Measurements from ENCODE around the gene TTL.
"Not testable (repeated sequence)": the region's sequence is repeated elsewhere in the genome, so short reads cannot be mapped to it uniquely, and the experiment has no call there.

The TTL gene

GRCh38 chr2:112474844-112475486, 7.0 kb upstream of the TTL start:
- no peak for DNase-seq (ENCODE audit: low read depth)

- no peak for DNase-seq (ENCODE audit: low read depth)
Measured at GRCh38 chr2:112476434-112476833, 5.5 kb upstream of the TTL start.

DNA sequence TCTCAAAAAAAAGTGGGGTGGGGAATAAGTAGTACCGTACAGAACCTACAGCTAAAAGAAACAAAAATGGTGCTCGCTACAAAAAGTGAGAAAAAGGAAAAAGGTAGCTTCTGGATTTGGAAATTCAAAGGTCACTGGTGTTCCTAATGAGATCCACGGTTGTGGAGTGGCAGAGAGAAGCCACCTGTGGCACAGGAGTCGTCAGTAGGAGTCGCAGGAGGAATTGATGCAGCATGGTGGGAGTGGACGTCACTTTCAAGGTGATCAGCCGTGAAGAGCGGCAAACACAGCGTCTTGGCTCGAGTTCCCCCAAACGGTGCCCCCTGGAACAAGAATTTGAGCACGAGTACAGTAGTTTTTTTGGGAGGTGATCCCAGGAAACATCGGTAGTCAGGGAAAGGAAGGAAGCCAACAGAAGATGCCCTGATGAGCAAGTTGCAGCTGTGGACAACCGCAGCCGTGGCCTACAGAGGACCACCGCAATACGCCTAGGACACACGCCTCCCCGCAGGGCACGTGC, 1.4 kb upstream of the TTL start:
- DNase-seq (ENCODE audit: low read depth) = no peak

DNA sequence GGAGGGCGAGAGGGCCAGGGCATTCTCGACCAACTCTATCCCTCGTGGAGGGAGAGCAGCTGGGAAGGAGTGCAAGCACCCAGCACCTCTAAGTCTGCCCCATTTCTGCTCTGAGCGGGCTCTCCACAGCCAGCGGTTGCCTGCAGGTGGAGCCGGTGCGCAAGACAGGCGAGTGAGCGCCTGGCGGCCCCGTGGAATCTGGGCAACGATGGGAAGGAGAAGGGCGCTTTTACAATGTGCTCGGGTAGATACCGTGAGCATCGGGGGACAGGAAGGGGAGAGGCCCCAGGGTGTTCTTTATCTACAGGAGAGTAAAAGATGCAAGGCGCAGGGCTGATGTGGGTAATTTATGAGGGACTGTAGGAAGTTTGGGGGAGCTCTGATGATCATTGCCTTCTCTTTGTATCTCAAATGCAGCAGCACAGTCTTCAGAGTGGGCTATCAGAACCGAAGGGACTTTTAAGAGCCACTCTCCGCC, 867 bp upstream of the TTL start:
- DNase-seq (ENCODE audit: low read depth) = peak; percentile 87

DNA sequence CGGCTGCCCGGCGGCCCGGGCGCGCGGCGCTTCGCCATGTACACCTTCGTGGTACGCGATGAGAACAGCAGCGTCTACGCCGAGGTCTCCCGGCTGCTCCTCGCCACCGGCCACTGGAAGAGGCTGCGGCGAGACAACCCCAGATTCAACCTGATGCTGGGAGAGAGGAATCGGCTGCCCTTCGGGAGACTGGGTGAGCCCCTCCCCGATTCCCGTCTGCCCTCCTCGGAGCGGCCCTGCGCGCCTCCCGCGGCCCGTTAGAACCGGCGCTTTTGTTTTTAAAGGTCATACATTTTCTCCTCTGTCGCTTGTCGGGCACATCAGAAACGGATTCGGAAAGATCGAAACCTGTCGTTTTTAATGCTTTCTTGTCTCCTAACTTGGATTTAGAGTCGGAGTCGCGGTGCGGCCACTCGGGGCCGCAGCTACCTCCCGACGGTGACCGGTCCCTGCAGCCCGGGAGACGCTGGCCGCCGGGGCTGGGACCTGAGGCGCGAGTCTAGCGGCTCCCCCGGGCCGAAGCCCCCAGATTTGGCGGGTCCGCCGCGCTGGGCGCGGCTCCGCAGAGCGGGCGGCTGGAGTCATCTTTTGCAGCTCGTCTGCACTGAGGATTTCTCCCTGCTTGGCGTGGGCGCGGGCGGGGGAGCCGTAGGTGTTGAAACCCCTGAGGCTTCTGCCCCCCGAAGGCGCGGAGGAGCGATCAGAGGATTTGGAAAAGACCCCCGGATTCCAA, 519 bp downstream of the TTL start:
- peak; percentile 52 for DNase-seq (ENCODE audit: low read depth)

DNA sequence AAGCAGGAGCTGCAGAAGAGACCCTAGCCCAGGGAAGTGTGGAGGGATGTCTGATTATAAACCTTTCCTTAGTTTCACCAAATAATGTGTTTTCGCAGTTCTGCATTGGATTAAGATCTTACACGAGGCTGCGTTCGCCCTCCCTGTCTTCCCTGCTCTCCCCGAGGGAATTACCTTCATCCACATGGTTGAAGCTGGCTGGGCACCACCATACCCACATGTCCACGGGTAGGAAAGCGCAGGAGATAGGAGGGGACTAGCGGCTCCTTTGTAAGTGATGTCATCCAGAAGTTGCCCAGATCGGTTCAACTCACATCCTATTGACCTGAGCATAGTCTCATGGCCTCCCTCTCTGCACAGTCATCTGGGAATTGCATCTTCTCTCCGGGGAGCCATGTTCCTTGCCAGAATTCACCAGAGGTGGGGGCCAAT, 1.1 kb downstream of the TTL start:
- DNase-seq (ENCODE audit: low read depth) = peak; percentile 48

DNA sequence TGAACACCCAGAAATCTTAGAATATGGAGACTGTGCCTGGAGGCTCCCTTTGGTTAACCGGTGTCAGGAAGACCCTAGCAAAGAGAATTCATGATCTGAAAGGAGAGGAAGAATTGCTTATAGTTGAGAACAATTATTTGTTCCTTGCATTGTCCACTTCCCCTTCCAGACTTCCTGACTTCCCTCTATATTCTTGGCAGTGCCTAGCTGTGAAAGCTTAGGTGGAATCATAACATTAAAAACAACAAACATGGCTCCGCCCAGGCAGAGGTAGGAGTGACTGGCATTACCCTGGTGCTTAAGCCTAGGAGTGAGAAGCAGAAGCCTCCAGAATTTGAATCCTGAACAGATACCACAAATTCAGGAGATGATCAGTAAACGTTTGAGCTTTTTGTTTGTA, 1.9 kb downstream of the TTL start:
- DNase-seq (ENCODE audit: low read depth) = no peak

GRCh38 chr2:112485849-112486248, 3.9 kb downstream of the TTL start:
- DNase-seq (ENCODE audit: low read depth) = no peak

DNA sequence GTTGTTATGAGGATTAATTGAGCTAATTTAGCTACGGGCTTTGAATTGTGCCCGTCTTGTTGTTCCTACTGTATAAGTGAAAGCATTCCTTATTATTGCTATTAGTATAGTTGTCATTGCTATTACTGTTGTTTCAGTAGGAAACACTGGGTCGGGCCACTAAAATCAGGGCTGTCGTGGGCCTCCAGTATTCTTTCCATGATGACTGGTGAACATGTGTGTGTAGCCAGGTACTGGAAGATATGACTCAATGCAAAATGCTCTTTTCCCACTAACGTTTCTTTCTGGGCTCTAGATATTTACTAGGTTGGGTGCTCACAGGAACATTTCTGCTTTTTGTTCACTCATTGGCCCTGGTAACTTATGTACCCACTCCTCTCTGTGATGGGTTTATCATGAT, 4.9 kb downstream of the TTL start:
- DNase-seq (ENCODE audit: low read depth) = no peak

DNA sequence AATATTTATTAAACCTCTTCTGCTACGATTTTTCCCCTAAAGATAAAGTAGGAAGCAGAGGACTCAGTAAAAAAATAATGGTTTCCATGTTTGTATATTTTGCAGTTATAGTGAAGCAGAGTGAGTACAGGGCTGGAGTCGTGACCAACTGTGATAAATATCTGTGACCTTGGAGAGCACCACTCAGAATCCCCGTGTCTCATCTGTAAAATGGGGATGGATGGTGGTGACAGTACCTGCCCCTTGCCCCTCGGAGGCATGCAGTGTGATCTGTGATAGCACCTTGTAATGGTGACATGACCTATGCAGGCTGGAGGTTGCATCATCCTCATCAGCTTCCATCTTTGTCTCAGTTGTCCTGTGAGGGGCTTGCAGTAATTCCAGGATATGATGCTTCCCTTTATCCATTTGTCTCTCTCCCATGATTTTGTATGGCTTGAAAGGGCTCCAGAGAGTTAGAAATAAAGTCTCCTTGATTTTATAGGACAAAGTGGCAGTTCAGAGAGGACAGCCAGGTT, 5.5 kb downstream of the TTL start:
- no peak for DNase-seq (ENCODE audit: low read depth)

DNA sequence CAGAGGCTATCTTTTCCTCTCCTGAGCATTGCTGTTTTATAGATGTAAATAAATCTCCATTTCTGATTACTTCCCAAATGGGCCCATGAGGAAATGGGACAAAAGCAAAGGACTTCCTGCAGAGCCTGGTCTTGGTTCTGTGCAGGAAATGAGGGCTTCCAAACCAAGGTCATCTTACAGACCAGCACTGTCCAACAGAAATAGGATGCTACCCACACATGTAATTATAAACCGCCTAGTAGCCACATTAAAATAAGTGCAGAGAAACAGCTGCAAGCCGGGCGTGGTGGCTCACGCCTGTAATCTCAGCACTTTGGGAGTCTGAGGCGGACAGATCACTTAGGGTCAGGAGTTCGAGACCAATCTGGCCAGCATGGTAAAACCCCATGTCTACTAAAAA, 6.2 kb downstream of the TTL start:
- no peak for DNase-seq (ENCODE audit: low read depth)

DNA sequence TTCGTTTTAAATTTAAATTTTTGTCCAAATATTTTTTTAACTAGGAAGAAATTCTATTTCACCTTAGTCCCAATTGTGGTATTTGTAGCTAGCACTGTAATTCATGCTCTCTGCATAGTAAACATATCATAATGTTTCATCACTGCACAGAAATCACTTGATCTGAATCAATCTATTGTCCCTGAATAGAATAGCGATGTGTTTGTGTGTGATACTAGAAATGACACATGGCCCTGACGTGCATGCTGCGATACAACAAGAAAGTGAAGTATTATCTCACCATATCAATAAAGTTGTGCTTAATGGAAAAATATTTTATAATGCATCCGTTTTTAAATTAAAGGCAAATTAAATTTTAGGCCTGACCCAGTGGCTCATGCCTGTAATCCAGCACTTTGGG, 10.0 kb downstream of the TTL start:
- no peak for DNase-seq (ENCODE audit: low read depth)

DNA sequence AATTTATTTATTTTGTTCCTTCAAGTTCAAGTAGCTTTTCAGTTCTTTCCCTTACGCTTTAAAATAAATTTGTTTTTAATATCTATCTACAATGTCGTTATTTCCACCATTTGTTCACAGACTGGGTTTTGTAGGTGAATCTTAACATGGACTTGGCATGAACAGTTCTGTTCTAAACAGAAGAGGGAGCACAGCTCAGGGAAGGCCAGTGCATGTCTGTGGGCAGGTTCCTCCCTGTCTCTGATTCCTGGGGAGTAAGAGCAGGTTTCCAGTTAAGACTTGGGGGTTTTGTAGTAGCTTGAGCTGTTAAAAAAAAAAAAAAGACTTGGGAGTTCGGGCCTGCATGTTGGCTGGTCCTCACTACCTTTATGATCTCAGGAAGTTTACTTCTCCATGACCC, 11.1 kb downstream of the TTL start:
- no peak for DNase-seq (ENCODE audit: low read depth)

DNA sequence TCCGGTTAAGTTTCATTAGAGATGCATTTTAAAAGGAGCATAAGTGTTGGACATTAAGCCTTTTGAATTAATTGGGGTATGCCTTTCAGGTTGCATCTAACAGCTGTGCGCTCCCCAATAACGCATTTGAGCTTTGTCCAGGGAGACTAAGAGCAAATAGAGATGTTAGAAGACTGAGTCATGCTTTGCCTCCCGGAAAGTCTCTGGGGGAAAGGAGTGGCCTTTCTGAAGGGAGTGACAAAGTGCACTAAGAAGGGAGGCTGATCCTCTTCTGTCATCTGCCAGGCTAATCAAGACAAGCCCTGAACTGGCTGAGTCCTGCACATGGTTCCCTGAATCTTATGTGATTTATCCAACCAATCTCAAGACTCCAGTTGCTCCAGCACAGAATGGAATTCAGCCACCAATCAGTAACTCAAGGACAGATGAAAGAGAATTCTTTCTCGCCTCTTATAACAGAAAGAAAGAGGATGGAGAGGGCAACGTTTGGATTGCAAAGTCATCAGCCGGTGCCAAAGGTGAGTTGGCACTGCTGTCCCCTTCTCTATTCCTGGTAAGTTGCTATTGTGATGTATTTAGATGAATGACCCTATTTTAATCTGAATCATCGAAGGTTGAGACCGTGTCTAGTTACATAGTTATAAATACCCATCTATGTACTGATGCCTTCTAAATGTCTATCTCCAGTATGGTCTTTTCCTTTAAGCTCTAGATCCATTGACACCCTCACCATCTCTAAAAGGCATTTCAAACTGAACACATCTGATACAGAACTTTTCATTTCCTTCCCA, 12.1 kb downstream of the TTL start:
- peak; percentile 40 for DNase-seq (ENCODE audit: low read depth)

DNA sequence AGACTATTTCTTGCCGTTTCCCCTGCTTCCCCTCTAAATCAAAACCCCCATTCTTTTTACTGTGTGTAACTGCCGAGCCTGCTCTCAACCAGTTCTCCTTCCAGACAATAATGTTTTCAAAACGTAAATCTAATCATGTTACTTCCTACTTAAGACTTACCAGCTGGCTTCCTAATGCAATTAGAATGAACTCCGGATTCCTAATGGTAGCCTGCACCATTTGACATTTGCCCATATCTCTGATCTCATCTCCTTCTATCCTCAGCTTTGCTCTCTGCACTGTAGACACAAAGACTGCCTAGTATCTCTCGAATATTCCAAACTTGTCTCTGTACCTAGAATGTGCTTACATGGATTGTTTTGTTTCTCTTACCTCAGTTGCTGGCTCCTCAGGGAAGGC, 12.9 kb downstream of the TTL start:
- DNase-seq (ENCODE audit: low read depth) = no peak

DNA sequence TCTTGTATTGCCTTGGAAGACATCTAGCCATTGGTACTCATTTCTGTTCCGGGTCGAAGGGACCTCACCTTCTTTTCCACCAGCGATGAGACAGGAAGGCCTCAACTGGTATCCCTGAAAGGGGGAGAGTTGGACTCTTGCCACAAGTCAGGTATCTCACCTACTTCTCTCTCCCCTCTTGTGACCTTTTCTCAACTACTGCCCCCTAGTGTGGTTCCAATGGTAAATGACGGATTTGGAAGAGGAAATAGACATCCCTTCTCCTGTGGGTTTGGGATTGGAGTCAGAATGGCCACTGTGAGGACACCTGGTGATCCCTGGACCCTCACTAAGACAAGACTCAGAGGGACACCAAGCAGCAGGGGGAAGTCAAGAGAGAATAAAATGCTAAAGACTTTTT, 13.9 kb downstream of the TTL start:
- not testable (repeated sequence) for DNase-seq (ENCODE audit: low read depth)

DNA sequence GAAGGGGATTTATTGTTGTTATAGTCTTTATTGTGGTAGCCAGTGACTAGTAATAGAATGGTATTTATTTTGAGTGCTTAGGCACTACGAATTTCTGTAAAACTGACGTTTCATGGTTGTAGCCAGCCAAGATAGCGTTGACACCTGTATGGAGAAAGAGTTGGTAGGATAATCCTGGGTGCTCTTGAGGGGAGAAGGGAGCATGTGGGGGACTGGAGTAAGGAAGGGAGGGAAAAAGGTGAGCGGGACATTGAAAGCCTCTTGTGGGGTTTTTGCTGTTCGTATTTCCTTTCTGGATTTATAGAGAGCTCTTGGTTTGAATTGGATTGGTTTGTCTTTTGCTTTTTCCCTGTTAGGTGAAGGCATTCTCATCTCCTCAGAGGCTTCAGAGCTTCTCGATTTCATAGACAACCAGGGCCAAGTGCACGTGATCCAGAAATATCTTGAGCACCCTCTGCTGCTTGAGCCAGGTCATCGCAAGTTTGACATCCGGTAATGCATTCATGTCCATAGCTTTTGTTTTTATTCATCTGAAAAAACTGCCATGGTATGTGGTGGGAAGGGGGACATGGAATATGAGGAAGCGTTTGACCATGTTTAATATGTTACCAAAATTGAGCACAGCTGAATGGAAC, 19.0 kb downstream of the TTL start:
- DNase-seq (ENCODE audit: low read depth) = not testable (repeated sequence)

- not testable (repeated sequence) for DNase-seq (ENCODE audit: low read depth)
Measured at GRCh38 chr2:112509239-112509998, 27.5 kb downstream of the TTL start.

GRCh38 chr2:112516801-112517200, 34.8 kb downstream of the TTL start:
- DNase-seq (ENCODE audit: low read depth) = no peak

GRCh38 chr2:112518807-112519206, 36.9 kb downstream of the TTL start:
- DNase-seq (ENCODE audit: low read depth) = no peak

DNA sequence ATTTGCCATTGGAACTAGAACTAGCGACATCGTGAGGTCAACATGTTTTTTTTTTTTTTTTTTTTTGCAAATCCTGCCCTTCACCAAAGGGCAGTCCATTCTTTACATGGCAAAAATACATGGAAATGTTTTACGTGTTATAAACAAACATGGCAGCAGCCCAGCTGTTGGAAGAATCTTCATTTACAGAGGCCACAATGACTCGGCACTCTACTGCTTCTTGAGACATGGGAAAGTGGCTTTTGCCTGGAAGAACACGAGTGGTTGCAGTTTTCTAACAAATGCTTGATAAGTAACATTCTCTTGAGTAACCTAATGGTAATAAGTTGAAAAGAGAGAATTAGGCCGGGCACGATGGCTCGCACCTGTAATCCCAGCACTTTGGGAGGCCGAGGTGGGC, 37.5 kb downstream of the TTL start:
- DNase-seq (ENCODE audit: low read depth) = no peak

Measured in HS-27A (cell line).